Upper lobe of left lung (tissue), 4 donors: Measurements from ENCODE around the gene SCGB1A1.
"Not testable (repeated sequence)": the region's sequence is repeated elsewhere in the genome, so short reads cannot be mapped to it uniquely, and the experiment has no call there.

ENCODE experiments used
- CTCF ChIP-seq, 6 experiments: fragments of 450-650 bp in 4 of 6; fragments of 200-600 bp in 2 of 6; sonication (generic) in 2 of 6; IDR thresholded peaks; one replicate each; pipeline ENCODE4 v1.5.1; 2016 to 2019; ENCODE audit warnings: antibody characterized with exemption in 6 of 6
- POLR2A ChIP-seq, 4 donors: fragments of 450-650 bp; IDR thresholded peaks; one replicate each; pipeline ENCODE4 v1.5.1; 2016 to 2017; ENCODE audit warnings: antibody characterized with exemption in 4 of 4, mild to moderate bottlenecking in 2 of 4

- not testable (repeated sequence) for TF ChIP-seq CTCF, POLR2A (IDR thresholded peaks at IDR 0.05)
These were observed 32.8 kb upstream of the SCGB1A1 start for GRCh38 chr11:62386083-62386482.
